ENCODE measurements around the gene TCF12. TPM values are rescaled to one million over a fixed set of nuclear protein-coding genes. Genes with fewer than 3 reads are reported as not detected.

Gene TCF12
- total RNA-seq, 3 donors from 2014 or later (not counting 1 experiment from before 2014, with no cell fraction given), result 84.1 to 111 (median 107) TPM

- no peaks in the 10 kb centered on the region for H3K9me3 ChIP-seq (ENCODE audit: control insufficient read depth, insufficient read depth, low read length)
- no peak overlapping the region for H3K27ac ChIP-seq (ENCODE audit: low read length)
- no peak overlapping the region for H3K4me3 ChIP-seq (ENCODE audit: low read length)
- H3K27me3 ChIP-seq (ENCODE audit: control insufficient read depth, insufficient read depth, low read length), result no peaks in the 10 kb centered on the region
- DNase-seq, result no peak
- H3K36me3 ChIP-seq (ENCODE audit: control insufficient read depth, insufficient read depth, low read length), result no peaks in the 10 kb centered on the region
- Mint-ChIP-seq H3K9me3 (no peaks in the 10 kb centered on the region), H3K27me3 (ENCODE audit: low read depth in 2 of 2) (no peaks in the 10 kb centered on the region), H3K27ac (no peak overlapping the region), H3K36me3 (no peaks in the 10 kb centered on the region), H3K4me1 (peaks cover 48 to 57% of the 10 kb centered on the region in 2 donors), H3K4me3 (no peak overlapping the region)
- TF ChIP-seq CTCF (IDR thresholded peaks at IDR 0.05), result no peak
- WGBS (ENCODE audit: insufficient coverage), result no CpG with 5 or more reads among the region's 1 CpG
- no peaks in the 10 kb centered on the region for H3K4me1 ChIP-seq (ENCODE audit: control insufficient read depth, insufficient read depth, low read length)
- no peak for ATAC-seq
- intact Hi-C loops (cut with micrococcal nuclease), result no loop called here
These were observed 47.0 kb downstream of the TCF12 start for GRCh38 chr15:56965231-56966013.

- Mint-ChIP-seq H3K27ac (no peak overlapping the region), H3K4me3 (no peak overlapping the region), H3K27me3 (ENCODE audit: low read depth in 2 of 2) (no peaks in the 10 kb centered on the region), H3K9me3 (no peaks in the 10 kb centered on the region), H3K4me1 (peaks cover 58% of the 10 kb centered on the region in 2 donors), H3K36me3 (no peaks in the 10 kb centered on the region)
- TF ChIP-seq CTCF (IDR thresholded peaks at IDR 0.05), result no peak
- no peaks in the 10 kb centered on the region for H3K27me3 ChIP-seq (ENCODE audit: control insufficient read depth, insufficient read depth, low read length)
- intact Hi-C loops (cut with micrococcal nuclease), result no loop called here
- no peak overlapping the region for H3K27ac ChIP-seq (ENCODE audit: low read length)
- no peaks in the 10 kb centered on the region for H3K9me3 ChIP-seq (ENCODE audit: control insufficient read depth, insufficient read depth, low read length)
- DNase-seq (no peak), ATAC-seq (no peak)
- H3K36me3 ChIP-seq (ENCODE audit: control insufficient read depth, insufficient read depth, low read length), result no peaks in the 10 kb centered on the region
- no peaks in the 10 kb centered on the region for H3K4me1 ChIP-seq (ENCODE audit: control insufficient read depth, insufficient read depth, low read length)
- H3K4me3 ChIP-seq (ENCODE audit: low read length), result no peak overlapping the region
- WGBS (ENCODE audit: insufficient coverage), result 97% methylated on average over 3 of the region's 3 CpGs
These were observed 48.9 kb downstream of the TCF12 start for GRCh38 chr15:56967336-56967735.

GRCh38 chr15:56968256-56968655, 49.8 kb downstream of the TCF12 start:
- Histone ChIP-seq H3K27me3 (ENCODE audit: control insufficient read depth, insufficient read depth, low read length) (no peaks in the 10 kb centered on the region), H3K4me3 (ENCODE audit: low read length) (no peak overlapping the region), H3K36me3 (ENCODE audit: control insufficient read depth, insufficient read depth, low read length) (no peaks in the 10 kb centered on the region), H3K9me3 (ENCODE audit: control insufficient read depth, insufficient read depth, low read length) (no peaks in the 10 kb centered on the region), H3K27ac (ENCODE audit: low read length) (no peak overlapping the region), H3K4me1 (ENCODE audit: control insufficient read depth, insufficient read depth, low read length) (no peaks in the 10 kb centered on the region)
- H3K4me3 Mint-ChIP-seq, result no peak overlapping the region
- no peaks in the 10 kb centered on the region for H3K36me3 Mint-ChIP-seq
- H3K27ac Mint-ChIP-seq, result no peak overlapping the region
- no peaks in the 10 kb centered on the region for H3K27me3 Mint-ChIP-seq (ENCODE audit: low read depth in 2 of 2)
- intact Hi-C loops (cut with micrococcal nuclease), result no loop called here
- DNase-seq, result no peak
- no peak for TF ChIP-seq CTCF (IDR thresholded peaks at IDR 0.05)
- H3K9me3 Mint-ChIP-seq, result no peaks in the 10 kb centered on the region
- no peak for ATAC-seq
- H3K4me1 Mint-ChIP-seq, result peaks cover 50 to 55% of the 10 kb centered on the region in 2 donors

- H3K9me3 Mint-ChIP-seq, result no peaks in the 10 kb centered on the region
- no peaks in the 10 kb centered on the region for H3K27me3 ChIP-seq (ENCODE audit: control insufficient read depth, insufficient read depth, low read length)
- no peaks in the 10 kb centered on the region for H3K36me3 ChIP-seq (ENCODE audit: control insufficient read depth, insufficient read depth, low read length)
- ATAC-seq (no peak), DNase-seq (no peak)
- H3K9me3 ChIP-seq (ENCODE audit: control insufficient read depth, insufficient read depth, low read length), result no peaks in the 10 kb centered on the region
- no peak overlapping the region for H3K4me3 ChIP-seq (ENCODE audit: low read length)
- H3K4me3 Mint-ChIP-seq, result no peak overlapping the region
- 100% methylated on average over 1 of the region's 1 CpG for WGBS (ENCODE audit: insufficient coverage)
- no peaks in the 10 kb centered on the region for H3K36me3 Mint-ChIP-seq
- peaks cover 48 to 55% of the 10 kb centered on the region in 2 donors for H3K4me1 Mint-ChIP-seq
- H3K27ac ChIP-seq (ENCODE audit: low read length), result no peak overlapping the region
- no peaks in the 10 kb centered on the region for H3K27me3 Mint-ChIP-seq (ENCODE audit: low read depth in 2 of 2)
- intact Hi-C loops (cut with micrococcal nuclease), result no loop called here
- H3K27ac Mint-ChIP-seq, result no peak overlapping the region
- H3K4me1 ChIP-seq (ENCODE audit: control insufficient read depth, insufficient read depth, low read length), result no peaks in the 10 kb centered on the region
- no peak for TF ChIP-seq CTCF (IDR thresholded peaks at IDR 0.05)
These were observed 50.4 kb downstream of the TCF12 start for GRCh38 chr15:56968821-56969220.
